Naive thymus-derived CD8-positive, alpha-beta T cell (primary cell): ENCODE results near the gene CHRNB4. TPM values are rescaled to one million over a fixed set of nuclear protein-coding genes. Genes with fewer than 3 reads are reported as not detected.
A peak's percentile ranks its signal among the peaks of the same experiment; 100 is the strongest.
"Not testable (repeated sequence)": the region's sequence is repeated elsewhere in the genome, so short reads cannot be mapped to it uniquely, and the experiment has no call there.

Experiments used
- ATAC-seq, 2 donors: fragments of 150-1000 bp; cut with Tn5 transposase in 1 of 2; sonication (Bioruptor Pico), chemical (Tn5 transposase) in 1 of 2; 1 replicate in 1 of 2; 2 replicates in 1 of 2; pipeline ENCODE4 v1.10.0; 2021; ENCODE audit warnings: mild to moderate bottlenecking in 2 of 2, moderate library complexity in 2 of 2
- POLR2A ChIA-PET: fragments of 350-600 bp; sonication (Branson Sonifier 250); formaldehyde crosslinking; loops from one replicate; lab custom pipeline; 2021; ENCODE audit warnings: antibody characterized with exemption; lab: Charles Lee
- DNase-seq, 10 donors: peaks; one replicate each; pipeline versions ENCODE4 v3.0.0 to v3.0.0-alpha.2; 2020 to 2022
- H3K27ac Mint-ChIP-seq, 10 donors: one replicate each; pipeline ENCODE4 v1.8.0; 2020 to 2022; ENCODE audit warnings: mild to moderate bottlenecking in 10 of 10, mixed read lengths in 10 of 10, moderate library complexity in 4 of 10, inconsistent platforms in 1 of 10
- H3K27me3 Mint-ChIP-seq, 5 donors: one replicate each; pipeline ENCODE4 v1.8.0; 2021 to 2022; ENCODE audit warnings: mixed read lengths in 5 of 5
- H3K36me3 Mint-ChIP-seq, 3 donors: one replicate each; pipeline ENCODE4 v1.8.0; 2020 to 2022; ENCODE audit warnings: mixed read lengths in 3 of 3, mild to moderate bottlenecking in 2 of 3, inconsistent platforms in 1 of 3
- H3K4me1 Mint-ChIP-seq, 4 donors: one replicate each; pipeline ENCODE4 v1.8.0; 2021 to 2022; ENCODE audit warnings: mixed read lengths in 4 of 4
- H3K4me3 Mint-ChIP-seq, 10 donors: one replicate each; pipeline ENCODE4 v1.8.0; 2020 to 2022; ENCODE audit warnings: mild to moderate bottlenecking in 10 of 10, mixed read lengths in 10 of 10, moderate library complexity in 6 of 10, inconsistent platforms in 1 of 10
- H3K9me3 Mint-ChIP-seq, 9 donors: one replicate each; pipeline ENCODE4 v1.8.0; 2020 to 2022; ENCODE audit warnings: mixed read lengths in 9 of 9, mild to moderate bottlenecking in 3 of 9, inconsistent platforms in 1 of 9, moderate library complexity in 1 of 9
- polyA plus RNA-seq, 3 donors: library from polyadenylated mRNA; unstranded; fragments of 300-500 nt; fragmentation: Illumina TruSeq; gene quantifications; one replicate each; pipeline ENCODE4 v1.2.3, GENCODE V29; 2021
- total RNA-seq, 8 experiments: library from RNA in 2 of 8; stranded (reverse) in 2 of 8; gene quantifications; one replicate each; pipeline ENCODE4 v1.2.3 and lab custom pipeline; 2021 to 2026

CHRNB4 gene
- total and polyA plus RNA-seq, 5 experiments from 2014 or later, result not detected

DNA sequence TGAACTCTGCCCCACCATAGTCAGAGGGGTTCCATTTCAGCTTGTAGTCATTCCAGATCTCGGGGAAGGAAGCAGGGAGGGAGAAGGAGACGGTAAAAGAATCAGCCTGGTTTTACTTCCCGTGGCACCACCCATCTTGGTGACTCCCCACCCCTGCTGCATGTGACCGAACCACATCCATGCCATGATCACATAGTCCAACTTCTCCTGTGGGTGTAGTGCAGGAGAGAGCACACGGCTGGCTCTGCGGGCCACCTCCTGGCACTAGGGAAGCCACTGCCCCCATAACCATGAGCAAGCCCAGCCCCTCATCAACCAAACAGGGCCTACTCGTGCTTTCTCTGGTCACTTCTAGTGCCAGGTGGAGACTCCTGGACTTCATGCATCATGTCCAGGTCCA is 23.9 kb downstream of the CHRNB4 start:
- no peaks in the 10 kb centered on the region for H3K9me3 Mint-ChIP-seq
- H3K27me3 Mint-ChIP-seq, result peaks cover 20 to 40% (median 27%) of the 10 kb centered on the region in 5 donors
- H3K27ac Mint-ChIP-seq, result no peak overlapping the region
- no peak for ATAC-seq
- no peak for DNase-seq
- no peak overlapping the region for H3K4me3 Mint-ChIP-seq
- H3K36me3 Mint-ChIP-seq, result no peaks in the 10 kb centered on the region
- peaks cover 2 to 23% (median 18%) of the 10 kb centered on the region in 4 donors for H3K4me1 Mint-ChIP-seq
- POLR2A ChIA-PET, result no interaction called here

DNA sequence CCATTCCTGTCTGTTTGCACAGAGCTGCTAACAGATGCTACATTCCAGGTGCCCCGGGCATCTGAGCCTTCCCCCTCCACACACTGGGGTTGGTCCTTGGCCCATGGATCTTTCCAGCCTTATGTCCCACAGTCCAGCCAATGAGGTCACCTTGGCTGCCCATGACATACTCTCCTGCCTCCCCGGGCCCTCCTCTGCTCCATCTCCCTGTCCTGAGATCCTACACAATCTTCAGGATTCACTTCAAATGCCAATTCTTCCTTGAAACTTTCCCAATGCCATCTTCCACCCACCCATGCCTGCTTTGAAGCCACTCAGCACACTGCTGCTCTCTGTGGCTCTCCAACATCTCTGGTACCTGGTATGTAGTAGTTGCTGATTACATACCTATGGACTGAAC is 24.5 kb downstream of the CHRNB4 start:
- Mint-ChIP-seq H3K27me3 (peaks cover 15 to 34% (median 21%) of the 10 kb centered on the region in 5 donors), H3K27ac (no peak overlapping the region), H3K36me3 (no peaks in the 10 kb centered on the region), H3K9me3 (no peaks in the 10 kb centered on the region), H3K4me1 (peaks cover under 1 to 17% (median 13%) of the 10 kb centered on the region in 4 donors), H3K4me3 (no peak overlapping the region)
- POLR2A ChIA-PET, result no interaction called here
- DNase-seq (no peak), ATAC-seq (no peak)

DNA sequence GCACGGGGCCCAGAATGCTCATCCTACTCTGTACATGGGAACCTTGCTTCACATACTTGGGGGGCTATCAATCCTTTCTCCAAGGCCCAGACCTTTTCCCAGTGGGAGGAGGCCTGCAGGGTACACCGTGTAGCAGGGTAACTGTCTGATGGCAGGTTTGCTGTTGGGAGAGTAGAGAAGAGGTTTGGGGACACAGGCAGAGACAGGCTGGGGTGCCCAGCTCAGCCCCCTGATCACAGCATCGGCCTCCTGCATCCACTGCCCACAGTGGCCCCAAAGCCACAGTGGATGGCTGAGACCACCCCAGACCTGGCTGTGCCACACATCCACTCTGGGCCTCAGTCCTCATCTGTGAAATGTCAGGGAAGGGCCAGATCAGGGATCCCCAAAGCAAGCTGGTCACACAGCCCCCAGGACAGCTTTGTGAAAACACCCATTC is 25.8 kb downstream of the CHRNB4 start:
- Mint-ChIP-seq H3K4me3 (no peak overlapping the region), H3K27me3 (peaks cover 12 to 31% (median 19%) of the 10 kb centered on the region in 5 donors), H3K36me3 (no peaks in the 10 kb centered on the region), H3K27ac (peak overlapping the region in 1 of 10 donors; percentile 12), H3K4me1 (peaks cover 0 to 12% (median 8%) of the 10 kb centered on the region in 4 donors), H3K9me3 (peaks cover 0 to 2% (median 0%) of the 10 kb centered on the region in 9 donors)
- no peak for ATAC-seq
- no peak for DNase-seq
- POLR2A ChIA-PET, result no interaction called here

DNA sequence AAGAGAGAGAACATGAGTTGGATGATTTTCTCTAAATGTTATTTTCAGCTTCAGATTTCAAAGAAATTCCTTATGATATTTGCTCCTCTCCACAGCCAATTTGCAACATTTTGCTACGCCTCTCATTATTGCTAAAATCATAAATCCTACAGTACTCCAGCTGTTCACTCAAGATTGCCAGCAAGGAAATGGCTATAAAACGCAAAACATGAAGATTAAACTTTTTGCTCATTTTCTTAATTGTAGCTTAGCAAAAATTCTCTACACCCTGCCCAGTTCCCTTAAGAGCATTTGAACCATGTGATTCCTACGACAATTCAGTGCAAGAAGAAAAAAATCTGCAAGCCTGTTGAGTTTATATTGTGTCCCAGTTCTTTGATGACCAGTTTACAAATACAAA is 27.0 kb downstream of the CHRNB4 start:
- no peak for DNase-seq
- H3K9me3 Mint-ChIP-seq, result peaks cover 0 to 8% (median 0%) of the 10 kb centered on the region in 9 donors
- H3K27me3 Mint-ChIP-seq, result peaks cover 5 to 31% (median 11%) of the 10 kb centered on the region in 5 donors
- ATAC-seq, result no peak
- H3K27ac Mint-ChIP-seq, result peak overlapping the region in 1 of 10 donors; percentile 38
- POLR2A ChIA-PET, result no interaction called here
- H3K4me1 Mint-ChIP-seq, result peaks cover 0 to 4% (median 2%) of the 10 kb centered on the region in 4 donors
- no peaks in the 10 kb centered on the region for H3K36me3 Mint-ChIP-seq
- H3K4me3 Mint-ChIP-seq, result no peak overlapping the region

DNA sequence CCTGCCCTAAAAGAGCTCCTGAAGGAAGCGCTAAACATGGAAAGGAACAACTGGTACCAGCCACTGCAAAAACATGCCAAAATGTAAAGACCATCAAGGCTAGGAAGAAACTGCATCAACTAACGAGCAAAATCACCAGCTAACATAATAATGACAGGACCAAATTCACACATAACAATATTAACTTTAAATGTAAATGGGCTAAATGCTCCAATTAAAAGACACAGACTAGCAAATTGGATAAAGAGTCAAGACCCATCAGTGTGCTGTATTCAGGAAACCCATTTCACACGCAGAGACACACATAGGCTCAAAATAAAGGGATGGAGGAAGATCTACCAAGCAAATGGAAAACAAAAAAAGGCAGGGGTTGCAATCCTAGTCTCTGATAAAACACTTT is 31.5 kb downstream of the CHRNB4 start:
- DNase-seq, H3K27ac Mint-ChIP-seq, H3K4me3 Mint-ChIP-seq, ATAC-seq, POLR2A ChIA-PET, H3K9me3 Mint-ChIP-seq, H3K36me3 Mint-ChIP-seq, H3K4me1 Mint-ChIP-seq: not testable (repeated sequence)
- peaks cover 2 to 41% (median 10%) of the 10 kb centered on the region in 5 donors for H3K27me3 Mint-ChIP-seq

DNA sequence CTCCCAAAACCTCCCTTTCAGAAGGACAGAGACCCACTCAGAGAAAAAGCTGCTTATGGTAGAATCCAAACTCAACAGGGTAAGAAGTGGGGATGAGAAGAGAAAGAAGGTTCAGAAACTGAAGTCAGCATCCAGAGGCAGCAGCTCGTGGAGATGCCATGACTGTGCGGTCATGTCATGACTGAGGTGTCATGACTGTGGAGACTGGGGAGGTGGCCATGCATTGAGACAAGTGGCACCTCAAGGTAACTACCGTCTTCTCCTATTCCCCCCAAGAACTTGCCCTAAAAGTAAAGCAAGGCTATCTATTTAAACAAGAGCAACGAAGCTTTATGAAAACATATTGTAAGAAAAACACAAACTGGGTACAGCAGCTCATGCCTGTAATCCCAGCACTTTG is 35.3 kb downstream of the CHRNB4 start:
- Mint-ChIP-seq H3K36me3 (peaks cover 0 to 3% (median 3%) of the 10 kb centered on the region in 3 donors), H3K27ac (peak overlapping the region in 1 of 10 donors; percentile 84), H3K4me3 (no peak overlapping the region), H3K9me3 (peaks cover 0 to 8% (median 1%) of the 10 kb centered on the region in 9 donors), H3K4me1 (no peaks in the 10 kb centered on the region), H3K27me3 (peaks cover 7 to 59% (median 29%) of the 10 kb centered on the region in 5 donors)
- DNase-seq (no peak), ATAC-seq (no peak)
- POLR2A ChIA-PET, result no interaction called here

DNA sequence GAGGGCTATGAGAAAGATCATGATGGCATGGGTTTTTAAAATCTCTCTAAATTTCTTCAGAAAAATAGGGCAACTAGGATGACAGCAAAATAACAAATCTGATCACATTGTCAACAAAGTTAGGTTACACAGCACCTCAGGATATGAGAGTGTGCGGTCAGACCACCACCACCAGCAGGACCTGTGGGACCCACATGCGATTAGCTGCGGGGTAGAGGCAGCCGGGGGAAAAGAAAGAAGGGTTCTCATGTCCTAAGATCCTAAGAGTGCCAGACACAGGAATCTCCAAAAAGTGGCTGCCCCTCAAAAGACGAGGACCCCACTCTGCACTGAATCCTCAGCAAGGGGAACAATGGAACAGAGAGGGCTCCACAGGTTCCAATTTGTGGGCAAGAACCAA is 35.8 kb downstream of the CHRNB4 start:
- Mint-ChIP-seq H3K27me3 (peaks cover 7 to 57% (median 29%) of the 10 kb centered on the region in 5 donors), H3K4me1 (no peaks in the 10 kb centered on the region), H3K4me3 (no peak overlapping the region), H3K36me3 (peaks cover 0 to 3% (median 3%) of the 10 kb centered on the region in 3 donors), H3K27ac (no peak overlapping the region), H3K9me3 (peaks cover 0 to 6% (median 1%) of the 10 kb centered on the region in 9 donors)
- DNase-seq (no peak), ATAC-seq (no peak)
- POLR2A ChIA-PET, result no interaction called here

DNA sequence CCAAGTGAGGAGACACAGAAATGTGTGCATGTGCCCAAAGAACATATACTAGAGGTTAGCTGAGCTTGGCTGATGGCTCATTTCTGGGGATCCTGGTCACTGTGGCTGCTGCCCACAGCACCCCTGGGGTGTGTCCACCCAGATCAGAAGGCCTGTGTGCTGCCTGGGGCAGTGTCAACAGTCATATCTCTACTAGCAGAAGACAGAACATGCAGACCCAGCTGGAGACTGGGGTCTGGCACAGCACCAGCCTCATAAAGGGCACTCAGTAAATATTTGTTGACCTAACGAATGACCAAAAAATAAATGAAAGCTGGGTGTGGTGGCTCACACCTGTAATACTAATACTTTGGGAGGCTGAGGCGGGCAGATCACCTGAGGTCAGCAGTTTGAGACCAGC is 36.6 kb downstream of the CHRNB4 start:
- no peak overlapping the region for H3K27ac Mint-ChIP-seq
- POLR2A ChIA-PET, result no interaction called here
- H3K9me3 Mint-ChIP-seq, result peaks cover 0 to 2% (median 0%) of the 10 kb centered on the region in 9 donors
- ATAC-seq, result no peak
- H3K4me3 Mint-ChIP-seq, result no peak overlapping the region
- H3K4me1 Mint-ChIP-seq, result no peaks in the 10 kb centered on the region
- DNase-seq, result no peak
- peaks cover 0 to 3% (median 3%) of the 10 kb centered on the region in 3 donors for H3K36me3 Mint-ChIP-seq
- peaks cover 7 to 49% (median 27%) of the 10 kb centered on the region in 5 donors for H3K27me3 Mint-ChIP-seq

DNA sequence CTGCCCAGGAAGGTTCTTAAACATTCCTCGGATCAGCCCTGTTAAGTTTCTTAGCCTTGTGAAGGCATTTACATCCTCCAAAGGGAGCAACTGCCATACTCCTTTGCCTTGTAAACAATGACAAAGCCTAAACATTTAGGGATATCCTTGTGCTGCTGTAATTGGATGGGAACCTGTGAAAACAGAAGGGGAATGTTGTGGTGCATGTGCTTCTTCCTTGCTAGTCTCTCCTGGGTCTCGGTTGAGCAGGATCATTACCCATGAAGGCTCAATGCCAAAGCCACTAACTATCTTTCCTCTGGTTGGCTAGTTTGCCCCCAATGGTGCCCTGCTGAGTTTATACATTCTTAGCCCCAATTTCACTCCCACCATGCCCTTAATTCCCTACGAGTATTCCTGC is 37.5 kb downstream of the CHRNB4 start:
- POLR2A ChIA-PET, result no interaction called here
- DNase-seq, result no peak
- no peak for ATAC-seq
- Mint-ChIP-seq H3K27ac (no peak overlapping the region), H3K27me3 (peaks cover 7 to 46% (median 27%) of the 10 kb centered on the region in 5 donors), H3K9me3 (peaks cover 0 to 2% (median 0%) of the 10 kb centered on the region in 9 donors), H3K36me3 (peaks cover 0 to 3% (median 3%) of the 10 kb centered on the region in 3 donors), H3K4me1 (no peaks in the 10 kb centered on the region), H3K4me3 (no peak overlapping the region)

DNA sequence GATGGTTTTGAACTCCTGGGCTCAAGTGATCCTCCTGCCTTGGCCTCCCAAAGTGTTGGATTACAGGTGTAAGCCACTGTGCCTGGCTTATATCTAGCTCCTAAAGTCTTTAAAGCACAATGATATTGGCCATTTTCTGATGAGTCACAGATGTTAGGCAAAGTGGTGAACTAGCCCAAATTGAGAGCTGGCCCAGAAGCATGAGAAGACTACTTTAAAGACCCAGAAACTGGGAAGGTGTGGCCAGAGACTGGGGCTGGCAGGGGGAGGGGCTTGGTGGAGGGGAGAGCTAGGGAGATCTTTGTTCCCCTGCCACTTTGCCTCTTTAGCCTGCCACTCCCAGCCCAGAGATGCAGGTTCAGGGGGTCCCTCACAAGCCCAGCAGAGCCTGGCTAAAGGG is 41.8 kb downstream of the CHRNB4 start:
- ATAC-seq (no peak), DNase-seq (no peak)
- H3K36me3 Mint-ChIP-seq, result peaks cover 0 to 3% (median 3%) of the 10 kb centered on the region in 3 donors
- no peaks in the 10 kb centered on the region for H3K9me3 Mint-ChIP-seq
- H3K27me3 Mint-ChIP-seq, result peaks cover 5 to 23% (median 16%) of the 10 kb centered on the region in 5 donors
- no peaks in the 10 kb centered on the region for H3K4me1 Mint-ChIP-seq
- no peak overlapping the region for H3K27ac Mint-ChIP-seq
- no peak overlapping the region for H3K4me3 Mint-ChIP-seq
- POLR2A ChIA-PET, result no interaction called here

DNA sequence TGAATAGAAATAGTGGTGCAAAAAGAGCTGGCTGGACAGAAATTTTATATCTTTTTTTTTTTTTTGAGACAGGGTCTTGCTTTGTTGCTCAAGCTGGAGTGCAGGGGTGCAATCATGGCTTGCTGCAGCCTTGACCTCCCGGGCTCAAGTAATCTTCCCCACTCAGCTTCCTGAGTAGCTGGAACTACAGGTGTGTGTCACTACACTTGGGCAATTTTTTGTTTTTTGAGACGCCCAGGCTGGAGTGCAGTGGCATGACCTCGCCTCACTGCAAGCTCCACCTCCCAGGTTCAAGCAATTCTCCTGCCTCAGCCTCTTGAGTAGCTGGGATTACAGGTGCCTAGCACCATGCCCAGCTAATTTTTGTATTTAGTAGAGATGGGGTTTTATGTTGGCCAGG is 42.7 kb downstream of the CHRNB4 start:
- H3K4me1 Mint-ChIP-seq, result no peaks in the 10 kb centered on the region
- ATAC-seq, result no peak

DNA sequence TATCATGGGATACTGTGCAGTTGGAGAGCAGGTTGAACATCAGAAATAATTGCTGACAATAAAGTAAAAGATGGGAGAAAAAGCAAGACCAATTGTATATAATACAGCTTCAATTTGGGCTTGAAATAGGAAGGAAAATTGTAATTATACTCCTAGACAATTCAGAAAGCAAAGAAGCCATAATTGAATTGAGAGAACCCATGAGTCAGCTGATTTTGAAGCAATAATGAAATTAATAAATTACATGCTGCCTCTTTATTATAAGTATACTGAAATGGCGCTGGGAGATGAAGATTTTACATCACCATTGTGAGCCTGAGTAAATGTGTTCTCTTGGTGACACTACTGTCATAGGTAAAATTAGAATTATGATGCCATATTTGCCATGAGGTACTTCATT is 43.4 kb downstream of the CHRNB4 start:
- Mint-ChIP-seq H3K4me1 (no peaks in the 10 kb centered on the region), H3K27ac (no peak overlapping the region), H3K36me3 (peaks cover 0 to 3% (median 0%) of the 10 kb centered on the region in 3 donors), H3K4me3 (no peak overlapping the region), H3K27me3 (peaks cover 2 to 9% (median 3%) of the 10 kb centered on the region in 5 donors), H3K9me3 (no peaks in the 10 kb centered on the region)
- POLR2A ChIA-PET, result no interaction called here
- DNase-seq (no peak), ATAC-seq (no peak)

More for the DNA sequence above, 42.7 kb downstream of the CHRNB4 start:
- H3K4me3 Mint-ChIP-seq, result no peak overlapping the region
- no peak for DNase-seq
- POLR2A ChIA-PET, result no interaction called here
- H3K27me3 Mint-ChIP-seq, result peaks cover 5 to 17% (median 9%) of the 10 kb centered on the region in 5 donors
- no peaks in the 10 kb centered on the region for H3K9me3 Mint-ChIP-seq
- H3K27ac Mint-ChIP-seq, result no peak overlapping the region
- H3K36me3 Mint-ChIP-seq, result peaks cover 0 to 3% (median 3%) of the 10 kb centered on the region in 3 donors

DNA sequence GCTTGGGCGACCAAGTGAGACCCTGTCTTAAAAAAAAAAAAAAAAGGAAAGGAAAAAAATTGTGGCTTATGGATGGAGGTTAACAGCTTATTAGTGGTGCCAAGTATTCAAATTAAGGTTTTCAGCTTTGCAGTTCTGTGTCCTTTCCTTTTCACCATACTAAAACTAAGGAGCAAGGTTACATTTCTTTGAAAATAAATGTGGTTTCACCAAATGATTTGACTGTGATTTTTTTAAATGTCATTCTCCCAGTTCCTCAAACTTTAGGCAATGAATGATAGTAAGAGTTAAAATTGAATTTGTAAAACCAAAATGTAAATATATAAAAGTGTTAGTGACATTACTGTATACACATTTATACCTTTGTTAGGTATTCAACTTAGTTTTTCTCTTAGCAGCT is 66.1 kb downstream of the CHRNB4 start:
- no peak for ATAC-seq
- Mint-ChIP-seq H3K27ac (no peak overlapping the region), H3K9me3 (no peaks in the 10 kb centered on the region), H3K4me3 (no peak overlapping the region), H3K27me3 (peaks cover 0 to 6% (median 4%) of the 10 kb centered on the region in 5 donors), H3K4me1 (no peaks in the 10 kb centered on the region), H3K36me3 (no peaks in the 10 kb centered on the region)
- DNase-seq, result no peak
- POLR2A ChIA-PET, result interaction anchor here (0.7 to 0.8 kb wide), 2 partner anchors 45 to 68 kb away, joined by 4 to 5 read pairs; no protein-coding TSS in a partner anchor
